Neural crest cell (in vitro differentiated cells): ENCODE results near the gene MRPS15. TPM values are rescaled to one million over a fixed set of nuclear protein-coding genes. Genes with fewer than 3 reads are reported as not detected.

ENCODE experiments used
- DNase-seq: peaks from one replicate; pipeline ENCODE4 v3.0.0; 2021; ENCODE audit warnings: low read depth, mixed read lengths, low spot score
- H3K27ac Mint-ChIP-seq: one replicate; pipeline ENCODE4 v1.8.0; 2021; ENCODE audit warnings: mild to moderate bottlenecking, mixed read lengths; ENCODE audit not compliant: unreplicated experiment
- H3K27me3 Mint-ChIP-seq: 2 replicates; pipeline ENCODE4 v1.8.0; 2021; ENCODE audit warnings: low read depth, mild to moderate bottlenecking, mixed read lengths
- H3K36me3 Mint-ChIP-seq: 2 replicates; pipeline ENCODE4 v1.8.0; 2021; ENCODE audit warnings: low read depth, mild to moderate bottlenecking, mixed read lengths
- H3K4me1 Mint-ChIP-seq: 2 replicates; pipeline ENCODE4 v1.8.0; 2021; ENCODE audit warnings: mixed read lengths
- H3K4me3 Mint-ChIP-seq: one replicate; pipeline ENCODE4 v1.8.0; 2021; ENCODE audit warnings: mild to moderate bottlenecking, mixed read lengths
- H3K9me3 Mint-ChIP-seq: 2 replicates; pipeline ENCODE4 v1.8.0; 2021; ENCODE audit warnings: mixed read lengths
- total RNA-seq: library from RNA; stranded (reverse); gene quantifications from 2 replicates; pipeline ENCODE4 v1.2.1, GENCODE V29; 2021
- TF ChIP-seq, protein P1 (sequence below): fragments of 200-600 bp; sonication (generic); conservative IDR thresholded peaks from 2 replicates; pipeline ENCODE4 v1.5.0; 2021; ENCODE audit warnings: antibody characterized with exemption, mild to moderate bottlenecking

Gene MRPS15
- total RNA-seq, 1 donor from 2014 or later, result 89.8 TPM

DNA sequence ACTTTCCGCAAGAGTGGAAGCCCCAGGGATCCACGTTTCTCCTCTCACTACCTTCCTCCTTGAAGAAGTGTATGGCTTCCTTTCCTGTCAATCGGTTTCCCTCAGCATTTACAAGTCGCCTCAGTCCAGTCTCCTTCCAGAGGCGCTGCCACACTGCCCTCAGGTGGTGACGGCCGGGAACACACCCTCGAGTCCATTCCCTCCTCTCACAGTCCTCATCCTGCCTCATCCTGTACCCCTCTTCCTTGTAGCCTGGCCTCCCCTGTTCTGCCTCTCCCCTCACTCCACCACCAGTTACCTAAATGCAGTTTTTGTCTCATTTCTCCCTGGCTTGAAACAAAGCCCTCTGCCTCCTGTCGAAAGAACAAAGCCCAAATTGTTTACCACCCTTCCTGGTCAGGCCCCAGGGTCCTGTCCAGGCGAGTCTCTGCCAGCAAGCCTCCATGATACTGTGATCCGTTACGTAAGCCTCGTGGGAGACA is 43.3 kb downstream of the MRPS15 start:
- Mint-ChIP-seq H3K9me3 (no peaks in the 10 kb centered on the region), H3K36me3 (peaks cover 7% of the 10 kb centered on the region), H3K4me1 (peaks cover 11% of the 10 kb centered on the region), H3K27me3 (no peaks in the 10 kb centered on the region), H3K4me3 (no peak overlapping the region), H3K27ac (no peak overlapping the region)
- peak; percentile 95 for DNase-seq
- TF ChIP-seq, protein P1, sequence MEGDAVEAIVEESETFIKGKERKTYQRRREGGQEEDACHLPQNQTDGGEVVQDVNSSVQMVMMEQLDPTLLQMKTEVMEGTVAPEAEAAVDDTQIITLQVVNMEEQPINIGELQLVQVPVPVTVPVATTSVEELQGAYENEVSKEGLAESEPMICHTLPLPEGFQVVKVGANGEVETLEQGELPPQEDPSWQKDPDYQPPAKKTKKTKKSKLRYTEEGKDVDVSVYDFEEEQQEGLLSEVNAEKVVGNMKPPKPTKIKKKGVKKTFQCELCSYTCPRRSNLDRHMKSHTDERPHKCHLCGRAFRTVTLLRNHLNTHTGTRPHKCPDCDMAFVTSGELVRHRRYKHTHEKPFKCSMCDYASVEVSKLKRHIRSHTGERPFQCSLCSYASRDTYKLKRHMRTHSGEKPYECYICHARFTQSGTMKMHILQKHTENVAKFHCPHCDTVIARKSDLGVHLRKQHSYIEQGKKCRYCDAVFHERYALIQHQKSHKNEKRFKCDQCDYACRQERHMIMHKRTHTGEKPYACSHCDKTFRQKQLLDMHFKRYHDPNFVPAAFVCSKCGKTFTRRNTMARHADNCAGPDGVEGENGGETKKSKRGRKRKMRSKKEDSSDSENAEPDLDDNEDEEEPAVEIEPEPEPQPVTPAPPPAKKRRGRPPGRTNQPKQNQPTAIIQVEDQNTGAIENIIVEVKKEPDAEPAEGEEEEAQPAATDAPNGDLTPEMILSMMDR, result peak; percentile 93

DNA sequence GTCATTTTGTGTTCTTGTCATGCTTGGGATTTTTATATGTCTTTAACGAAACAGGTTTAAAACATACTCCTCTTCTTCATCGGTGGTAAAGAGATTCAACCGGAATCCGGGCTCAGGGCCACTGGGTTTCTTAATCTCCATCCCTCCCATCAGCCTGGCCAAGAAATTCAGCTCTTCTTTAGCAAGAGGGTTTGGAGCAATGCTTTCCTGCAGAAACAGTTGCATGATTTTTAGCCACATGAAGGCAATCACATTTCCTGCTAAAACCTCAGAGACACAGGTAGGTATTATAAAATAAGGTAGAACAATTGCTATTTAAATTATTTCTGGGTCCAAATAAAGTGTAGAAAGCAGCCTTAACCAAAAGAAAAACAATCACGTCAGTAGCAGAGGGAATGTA is 43.8 kb downstream of the MRPS15 start:
- DNase-seq, result no peak
- no peak overlapping the region for H3K27ac Mint-ChIP-seq

DNA sequence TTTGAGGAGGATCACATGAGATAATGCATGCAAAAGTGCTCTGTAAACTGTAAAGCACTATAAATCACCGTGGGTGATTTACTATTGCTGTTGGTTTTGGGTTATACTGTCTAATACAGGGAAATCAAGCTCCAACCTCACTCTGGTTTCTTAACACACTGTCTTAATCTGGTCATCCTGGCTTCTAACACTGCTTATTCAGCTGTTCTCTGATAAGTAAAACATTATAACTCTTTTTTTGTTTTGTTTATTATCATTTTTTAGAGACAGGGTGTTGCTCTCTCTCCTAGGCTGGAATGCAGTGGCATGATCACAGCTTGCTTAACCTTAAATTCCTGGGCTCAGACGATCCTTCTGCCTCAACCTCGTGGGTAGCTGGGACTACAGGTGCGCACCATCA is 44.6 kb downstream of the MRPS15 start:
- Mint-ChIP-seq H3K27ac (no peak overlapping the region), H3K4me1 (peaks cover 11% of the 10 kb centered on the region), H3K4me3 (no peak overlapping the region), H3K9me3 (no peaks in the 10 kb centered on the region), H3K36me3 (peaks cover 4% of the 10 kb centered on the region), H3K27me3 (no peaks in the 10 kb centered on the region)
- TF ChIP-seq, protein P1, result no peak
- no peak for DNase-seq

More for the DNA sequence above, 43.8 kb downstream of the MRPS15 start:
- H3K36me3 Mint-ChIP-seq, result peaks cover 4% of the 10 kb centered on the region
- no peak overlapping the region for H3K4me3 Mint-ChIP-seq
- no peaks in the 10 kb centered on the region for H3K9me3 Mint-ChIP-seq
- H3K27me3 Mint-ChIP-seq, result no peaks in the 10 kb centered on the region
- peaks cover 11% of the 10 kb centered on the region for H3K4me1 Mint-ChIP-seq
- TF ChIP-seq, protein P1, result no peak

DNA sequence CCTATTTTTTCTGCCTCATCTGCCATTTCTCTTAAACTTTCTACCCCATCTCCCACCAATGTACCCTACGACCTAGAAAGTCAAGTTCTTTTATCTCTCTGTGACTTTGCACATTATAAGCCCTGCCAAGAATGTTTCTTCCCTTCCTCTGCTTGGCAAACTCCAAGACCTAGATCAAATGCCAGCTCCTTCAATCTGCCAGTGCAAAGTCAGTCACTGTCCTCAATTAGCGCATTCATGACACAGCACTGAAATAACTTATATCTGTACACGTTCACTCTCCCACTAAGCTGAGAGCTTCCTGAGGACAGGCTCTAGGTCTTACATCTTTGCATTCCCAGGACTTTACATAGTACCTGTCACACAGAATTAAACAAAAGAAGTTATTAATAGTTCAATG is 45.0 kb downstream of the MRPS15 start:
- Mint-ChIP-seq H3K9me3 (no peaks in the 10 kb centered on the region), H3K4me1 (peaks cover 11% of the 10 kb centered on the region), H3K27ac (no peak overlapping the region), H3K36me3 (peaks cover 7% of the 10 kb centered on the region), H3K4me3 (no peak overlapping the region), H3K27me3 (no peaks in the 10 kb centered on the region)
- DNase-seq, result no peak
- TF ChIP-seq, protein P1, result no peak

DNA sequence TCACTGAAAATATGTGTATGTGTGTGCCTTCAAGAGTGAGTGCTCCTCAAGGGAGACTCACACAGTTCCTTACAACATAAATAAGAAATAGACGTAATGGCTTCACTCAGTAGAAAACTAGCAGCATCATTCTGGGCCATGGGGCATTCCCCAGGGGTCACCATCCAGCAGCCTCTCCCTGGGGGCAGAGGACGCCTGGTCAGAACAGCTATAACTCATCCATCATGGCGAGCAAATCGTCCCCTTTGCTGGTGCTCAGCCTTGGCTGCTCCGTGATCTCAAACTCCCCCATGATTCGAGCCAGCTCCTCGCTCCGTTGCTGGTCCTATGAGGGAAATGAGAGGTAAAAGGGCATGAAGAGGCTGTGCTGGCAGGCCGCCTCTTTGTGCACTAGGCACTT is 46.3 kb downstream of the MRPS15 start:
- peaks cover 7% of the 10 kb centered on the region for H3K36me3 Mint-ChIP-seq
- H3K27me3 Mint-ChIP-seq, result no peaks in the 10 kb centered on the region
- TF ChIP-seq, protein P1, result no peak
- H3K9me3 Mint-ChIP-seq, result no peaks in the 10 kb centered on the region
- no peak overlapping the region for H3K4me3 Mint-ChIP-seq
- DNase-seq, result no peak
- H3K4me1 Mint-ChIP-seq, result peaks cover 11% of the 10 kb centered on the region
- H3K27ac Mint-ChIP-seq, result no peak overlapping the region
